Thoracic aorta (tissue), 2 donors: ENCODE results near the gene TBC1D3B. TPM values are rescaled to one million over a fixed set of nuclear protein-coding genes. Genes with fewer than 3 reads are reported as not detected.
"Not testable (repeated sequence)": the region's sequence is repeated elsewhere in the genome, so short reads cannot be mapped to it uniquely, and the experiment has no call there.

Experiments
- ATAC-seq: fragments of 150-250 bp; one replicate; pipeline ENCODE4 v1.8.0; 2017; ENCODE audit warnings: low read depth; ENCODE audit not compliant: insufficient number of reproducible peaks, low FRiP score
- DNase-seq: peaks from one replicate; pipeline ENCODE4 v3.0.0-alpha.2; 2020; ENCODE audit warnings: low spot score
- H3K27ac ChIP-seq, 2 donors: fragments of 200-600 bp; sonication (generic); 1 replicate in 1 of 2; 2 replicates in 1 of 2; pipeline ENCODE4 v1.5.1; 2016; ENCODE audit warnings: mild to moderate bottlenecking in 2 of 2, moderate library complexity in 2 of 2
- H3K27me3 ChIP-seq: fragments of 200-600 bp; sonication (generic); replicated peaks from 2 replicates; pipeline ENCODE4 v1.6.0; 2016; ENCODE audit warnings: mild to moderate bottlenecking; ENCODE audit not compliant: insufficient read depth
- H3K36me3 ChIP-seq: fragments of 200-600 bp; sonication (generic); one replicate; pipeline ENCODE4 v1.5.1; 2016
- H3K4me1 ChIP-seq, 2 donors: fragments of 200-600 bp; sonication (generic); 1 replicate in 1 of 2; 2 replicates in 1 of 2; pipeline versions ENCODE4 v1.5.1 to v1.6.0; 2016; ENCODE audit warnings: low read depth in 2 of 2, mild to moderate bottlenecking in 1 of 2; ENCODE audit not compliant: control insufficient read depth in 1 of 2
- H3K4me3 ChIP-seq: fragments of 200-600 bp; sonication (generic); 2 replicates; pipeline ENCODE4 v1.5.1; 2016; ENCODE audit warnings: mild to moderate bottlenecking
- H3K9me3 ChIP-seq: fragments of 200-600 bp; sonication (generic); 2 replicates; pipeline ENCODE4 v1.5.1; 2016
- CTCF ChIP-seq: fragments of 200-600 bp; sonication (generic); IDR thresholded peaks from one replicate; pipeline ENCODE4 v1.5.1; 2019; ENCODE audit warnings: antibody characterized with exemption
- total RNA-seq, 2 donors: library from RNA; depleted of rRNA; stranded (reverse); fragments of >200 nt; gene quantifications; one replicate each; pipeline versions ENCODE4 v1.1.0 to v1.2.3, GENCODE V29; 2016

The TBC1D3B gene
- total RNA-seq, 2 donors from 2014 or later = 4.0 TPM; not detected in 1

DNA sequence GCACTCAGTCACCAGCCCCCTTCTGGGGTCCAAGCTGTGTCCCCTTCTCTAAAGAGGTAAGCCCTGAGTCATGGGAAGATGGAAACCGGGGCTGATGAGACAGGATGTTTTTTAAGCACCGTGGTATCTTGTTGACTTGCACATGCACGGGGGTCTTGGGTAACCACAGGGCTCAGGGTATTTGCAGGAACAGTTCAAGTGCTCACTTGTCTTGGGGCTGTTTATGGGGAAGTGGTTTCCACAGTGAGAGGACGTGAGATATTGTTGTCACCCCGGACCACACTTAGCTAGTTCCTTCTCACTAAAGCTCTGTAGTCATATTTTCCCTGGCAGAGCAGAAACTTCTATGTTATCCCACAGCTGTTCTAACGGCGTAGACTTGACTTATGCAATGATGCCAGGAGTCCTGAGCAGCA, 12.5 kb upstream of the TBC1D3B start:
- Histone ChIP-seq H3K27me3 (no peaks in the 10 kb centered on the region), H3K4me3 (no peak overlapping the region), H3K36me3 (no peaks in the 10 kb centered on the region), H3K4me1 (peaks cover 0 to 4% of the 10 kb centered on the region in 2 donors), H3K9me3 (no peaks in the 10 kb centered on the region), H3K27ac (peak overlapping the region in 1 of 2 donors; percentile 21)
- TF ChIP-seq CTCF = no peak
- no peak for DNase-seq
- no peak for ATAC-seq

DNA sequence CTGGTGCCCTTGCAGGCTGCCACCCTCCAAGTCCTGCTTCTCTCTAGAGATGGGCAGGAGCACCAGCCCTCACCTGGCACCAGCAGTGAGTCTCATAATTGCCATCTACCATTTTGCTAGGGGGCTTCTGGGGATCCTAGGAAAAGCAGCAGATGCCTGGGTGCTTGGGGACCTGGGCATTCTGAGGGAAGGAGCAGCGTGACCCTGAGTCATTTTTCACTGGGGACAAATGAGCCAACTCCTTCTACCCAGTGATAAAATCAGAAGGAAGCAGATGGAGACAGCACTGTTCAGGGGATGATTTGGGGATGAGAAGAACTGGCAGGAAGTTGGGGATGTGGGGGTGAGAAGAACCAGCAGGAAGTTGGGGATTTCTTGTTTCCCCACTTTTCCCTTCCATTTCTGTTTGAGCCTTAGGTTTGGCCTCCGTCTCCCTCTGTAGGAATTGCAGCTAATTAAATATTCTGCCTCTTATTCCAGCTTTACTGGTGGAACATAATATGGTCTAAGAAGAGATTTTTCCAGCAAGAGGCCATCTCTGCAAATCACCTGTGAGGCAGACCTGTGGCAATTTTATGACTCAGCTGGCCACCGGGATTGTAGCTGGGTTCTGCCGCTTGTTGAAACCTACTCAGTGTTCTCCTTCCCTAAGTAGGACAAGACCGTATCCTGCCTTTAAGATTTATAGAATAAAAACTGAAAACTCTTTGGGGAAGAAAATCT, 11.7 kb upstream of the TBC1D3B start:
- not testable (repeated sequence) for DNase-seq, H3K36me3 ChIP-seq, H3K4me1 ChIP-seq, H3K9me3 ChIP-seq, H3K4me3 ChIP-seq, H3K27me3 ChIP-seq, ATAC-seq
- peak overlapping the region in 1 of 2 donors; percentile 21 for H3K27ac ChIP-seq

- H3K27me3 ChIP-seq, H3K4me3 ChIP-seq, ATAC-seq, H3K36me3 ChIP-seq, H3K27ac ChIP-seq, H3K9me3 ChIP-seq, DNase-seq: not testable (repeated sequence)
- H3K4me1 ChIP-seq = peaks cover 5 to 14% of the 10 kb centered on the region in 2 donors
Measured at GRCh38 chr17:36186810-36187763, 10.7 kb upstream of the TBC1D3B start.

DNA sequence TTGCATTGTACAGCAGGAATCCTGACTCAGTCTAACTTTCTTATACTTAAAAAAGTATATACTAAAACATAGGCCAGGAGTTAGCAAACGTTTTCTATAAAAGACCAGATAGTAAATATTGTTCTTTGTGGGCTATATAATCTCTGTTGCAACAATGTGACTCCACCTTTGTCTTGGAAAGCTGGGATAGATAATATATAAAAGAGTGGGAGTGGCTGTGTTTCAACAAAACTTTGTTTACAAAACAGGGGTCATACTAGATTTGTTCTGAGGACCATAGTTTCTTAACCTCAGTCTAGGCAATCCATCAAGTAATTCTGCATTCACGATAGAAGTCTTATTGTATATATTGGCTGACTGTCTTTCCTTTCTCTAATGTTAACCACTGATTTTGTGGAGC, 9.0 kb upstream of the TBC1D3B start:
- Histone ChIP-seq H3K9me3 (no peaks in the 10 kb centered on the region), H3K4me3 (no peak overlapping the region), H3K36me3 (no peaks in the 10 kb centered on the region), H3K27ac (no peak overlapping the region), H3K27me3 (no peaks in the 10 kb centered on the region), H3K4me1 (peaks cover 5 to 10% of the 10 kb centered on the region in 2 donors)
- no peak for TF ChIP-seq CTCF
- ATAC-seq = no peak
- no peak for DNase-seq

GRCh38 chr17:36184023-36184765, 7.8 kb upstream of the TBC1D3B start:
- peak overlapping the region in 1 of 2 donors; percentile 17 for H3K27ac ChIP-seq
- H3K9me3 ChIP-seq = no peaks in the 10 kb centered on the region
- H3K27me3 ChIP-seq = no peaks in the 10 kb centered on the region
- TF ChIP-seq CTCF = no peak
- ATAC-seq (no peak), DNase-seq (no peak)
- H3K4me1 ChIP-seq = peaks cover 5 to 10% of the 10 kb centered on the region in 2 donors
- no peaks in the 10 kb centered on the region for H3K36me3 ChIP-seq
- peak overlapping the region; percentile 70 for H3K4me3 ChIP-seq
